Neural cell (in vitro differentiated cells): Measurements from ENCODE around the gene CNTNAP2.

Experiments used
- CTCF ChIP-seq: fragments of 450-650 bp; IDR thresholded peaks from 2 replicates; pipeline ENCODE4 v1.5.1; 2014; ENCODE audit warnings: antibody characterized with exemption, mild to moderate bottlenecking, moderate library complexity; ENCODE audit not compliant: poor library complexity, severe bottlenecking
- POLR2AphosphoS5 ChIP-seq: IDR thresholded peaks from 2 replicates; pipeline ENCODE4 v1.6.1; 2012

DNA sequence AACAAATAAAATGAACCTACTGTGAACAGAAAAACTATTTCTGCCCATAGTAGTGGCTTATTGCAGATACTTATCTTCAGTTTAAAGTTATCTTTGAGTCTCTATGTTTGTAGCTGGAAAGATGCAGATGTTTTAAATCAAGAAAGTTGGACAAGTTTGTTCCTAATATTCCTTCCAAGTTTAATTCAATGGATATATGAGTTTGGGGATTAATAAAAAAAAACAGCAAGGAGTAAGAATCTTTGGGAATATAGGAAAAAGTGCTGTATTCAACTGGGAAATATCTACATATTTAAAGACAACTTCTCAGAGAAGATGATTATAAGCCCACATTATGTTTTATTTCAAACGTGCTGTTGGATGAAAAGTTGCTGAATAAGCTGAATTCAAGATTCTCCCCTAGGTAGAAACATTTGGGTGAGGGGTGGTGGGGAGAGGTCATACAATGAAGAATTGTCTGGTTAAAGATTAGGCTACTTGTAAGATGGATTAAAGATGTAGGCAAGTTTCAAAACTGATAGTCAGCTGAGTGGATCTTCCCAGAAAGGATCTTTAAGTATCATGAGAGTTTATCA is 1135.2 kb downstream of the CNTNAP2 start:
- TF ChIP-seq CTCF (no peak), POLR2AphosphoS5 (no peak)
